Gastrocnemius medialis (tissue), 4 donors: Measurements from ENCODE around the gene EPB41L4B. TPM values are rescaled to one million over a fixed set of nuclear protein-coding genes. Genes with fewer than 3 reads are reported as not detected.

Experiments
- ATAC-seq, 2 donors: fragments of 150-250 bp; one replicate each; pipeline ENCODE4 v1.9.1; 2016
- DNase-seq, 2 donors: peaks; one replicate each; pipeline ENCODE4 v3.0.0-alpha.2; 2019
- H3K27ac ChIP-seq, 4 donors: fragments of 200-600 bp; sonication (generic); 1 replicate in 1 of 4; 2 replicates in 3 of 4; pipeline ENCODE4 v1.5.1; 2016 to 2018; ENCODE audit warnings: mild to moderate bottlenecking in 2 of 4, moderate library complexity in 1 of 4
- H3K27me3 ChIP-seq, 3 donors: fragments of 200-600 bp; sonication (generic) in 2 of 3; 1 replicate in 1 of 3; 2 replicates in 2 of 3; pipeline versions ENCODE4 v1.5.1 to v1.6.0; 2016 to 2019; ENCODE audit warnings: mild to moderate bottlenecking in 1 of 3, moderate library complexity in 1 of 3
- H3K36me3 ChIP-seq, 2 donors: fragments of 200-600 bp; sonication (generic) in 1 of 2; one replicate each; pipeline ENCODE4 v1.5.1; 2017 to 2018
- H3K4me1 ChIP-seq, 2 donors: fragments of 200-600 bp; sonication (generic) in 1 of 2; one replicate each; pipeline ENCODE4 v1.5.1; 2016 to 2017; ENCODE audit warnings: mild to moderate bottlenecking in 2 of 2
- H3K4me3 ChIP-seq, 4 donors: fragments of 200-600 bp; sonication (generic) in 3 of 4; 1 replicate in 1 of 4; 2 replicates in 3 of 4; pipeline ENCODE4 v1.5.1; 2016 to 2019; ENCODE audit warnings: mild to moderate bottlenecking in 2 of 4
- H3K9me3 ChIP-seq, 3 donors: fragments of 200-600 bp; sonication (generic) in 2 of 3; 1 replicate in 1 of 3; 2 replicates in 2 of 3; pipeline ENCODE4 v1.5.1; 2016 to 2019
- POLR2A ChIP-seq, 2 donors: fragments of 450-650 bp; IDR thresholded peaks; one replicate each; pipeline ENCODE4 v1.6.1; 2017; ENCODE audit warnings: antibody characterized with exemption in 2 of 2, mild to moderate bottlenecking in 2 of 2, moderate library complexity in 2 of 2
- in situ Hi-C, 4 donors: fragments of 200-750 bp; cut with MboI; loops; one replicate each; pipeline versions ENCODE4 v1.15.0 to v1.8.0; 2017; ENCODE audit warnings: low sequenced_read_pairs in 4 of 4
- intact Hi-C: fragments of 100-400 bp; cut with DNase I; formaldehyde crosslinking; loops from one replicate; pipeline ENCODE4 v1.15.1; 2023; ENCODE audit warnings: low total_unique reads
- total RNA-seq, 4 donors: library from RNA; depleted of rRNA; stranded (reverse); fragments of >200 nt; gene quantifications; one replicate each; pipeline versions ENCODE4 v1.1.0 to v1.2.3, GENCODE V29; 2016
- TF ChIP-seq, protein P1 (sequence below), 5 experiments: fragments of 450-650 bp in 3 of 5; fragments of 200-600 bp in 2 of 5; sonication (generic) in 2 of 5; IDR thresholded peaks in 4 of 5; conservative IDR thresholded peaks in 1 of 5; 1 replicate in 4 of 5; 2 replicates in 1 of 5; pipeline ENCODE4 v1.5.1; 2016 to 2019; ENCODE audit warnings: antibody characterized with exemption in 5 of 5, mild to moderate bottlenecking in 3 of 5, moderate library complexity in 3 of 5

EPB41L4B gene
- total RNA-seq, 4 donors from 2014 or later = 3.8 to 6.9 (median 6.1) TPM

DNA sequence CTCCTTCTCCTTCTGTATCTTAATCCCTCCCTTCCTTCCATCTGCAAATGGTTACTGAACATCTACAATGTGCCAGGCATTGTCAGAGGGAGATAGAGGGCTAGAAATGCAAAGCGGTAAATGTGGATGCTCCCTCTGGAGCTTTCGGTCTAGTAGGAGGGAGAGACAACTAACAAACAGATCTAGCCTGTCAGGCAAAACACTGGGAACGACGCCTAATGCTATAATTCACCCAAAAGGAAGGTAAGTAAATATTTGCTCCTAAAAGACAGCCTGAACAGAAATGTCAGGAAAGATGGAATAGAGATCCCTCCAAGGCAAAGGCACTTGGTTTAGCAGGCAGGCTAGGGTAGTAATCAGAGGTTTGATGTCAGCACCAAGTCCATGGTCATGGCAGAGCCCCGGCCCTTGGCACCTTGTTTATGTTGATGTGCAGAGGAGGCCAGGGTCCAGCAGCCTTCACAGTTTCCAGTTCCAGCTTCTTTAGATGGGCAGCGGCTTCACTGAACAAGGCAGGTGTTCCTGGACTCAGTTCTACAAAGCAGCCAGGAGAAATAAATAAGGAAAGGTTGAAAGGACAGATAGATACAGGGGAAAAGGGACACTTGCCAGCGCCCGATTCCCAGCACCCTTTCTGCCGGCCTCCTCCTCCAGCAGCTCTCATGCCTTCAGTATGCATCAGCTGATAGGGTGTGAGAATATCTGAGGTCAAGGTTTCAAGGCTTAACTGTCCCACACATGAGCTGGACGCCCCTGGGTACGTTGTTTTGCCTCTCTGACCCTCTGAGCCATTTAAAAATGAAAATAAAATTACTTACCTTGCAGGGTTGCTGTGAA is 107.4 kb downstream of the EPB41L4B start:
- no peaks in the 10 kb centered on the region for H3K4me1 ChIP-seq
- TF ChIP-seq, protein P1, sequence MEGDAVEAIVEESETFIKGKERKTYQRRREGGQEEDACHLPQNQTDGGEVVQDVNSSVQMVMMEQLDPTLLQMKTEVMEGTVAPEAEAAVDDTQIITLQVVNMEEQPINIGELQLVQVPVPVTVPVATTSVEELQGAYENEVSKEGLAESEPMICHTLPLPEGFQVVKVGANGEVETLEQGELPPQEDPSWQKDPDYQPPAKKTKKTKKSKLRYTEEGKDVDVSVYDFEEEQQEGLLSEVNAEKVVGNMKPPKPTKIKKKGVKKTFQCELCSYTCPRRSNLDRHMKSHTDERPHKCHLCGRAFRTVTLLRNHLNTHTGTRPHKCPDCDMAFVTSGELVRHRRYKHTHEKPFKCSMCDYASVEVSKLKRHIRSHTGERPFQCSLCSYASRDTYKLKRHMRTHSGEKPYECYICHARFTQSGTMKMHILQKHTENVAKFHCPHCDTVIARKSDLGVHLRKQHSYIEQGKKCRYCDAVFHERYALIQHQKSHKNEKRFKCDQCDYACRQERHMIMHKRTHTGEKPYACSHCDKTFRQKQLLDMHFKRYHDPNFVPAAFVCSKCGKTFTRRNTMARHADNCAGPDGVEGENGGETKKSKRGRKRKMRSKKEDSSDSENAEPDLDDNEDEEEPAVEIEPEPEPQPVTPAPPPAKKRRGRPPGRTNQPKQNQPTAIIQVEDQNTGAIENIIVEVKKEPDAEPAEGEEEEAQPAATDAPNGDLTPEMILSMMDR (IDR thresholded peaks at IDR 0.05 in 4 of 5, conservative IDR thresholded peaks at IDR 0.05 in 1 of 5) = no peak
- TF ChIP-seq POLR2A (IDR thresholded peaks at IDR 0.05) = no peak
- no peak for DNase-seq
- intact Hi-C loops = no loop called here
- no peaks in the 10 kb centered on the region for H3K9me3 ChIP-seq
- no peaks in the 10 kb centered on the region for H3K27me3 ChIP-seq
- H3K27ac ChIP-seq = no peak overlapping the region
- in situ Hi-C loops = no loop called here
- H3K4me3 ChIP-seq = no peak overlapping the region
- no peak for ATAC-seq
- H3K36me3 ChIP-seq = no peaks in the 10 kb centered on the region

DNA sequence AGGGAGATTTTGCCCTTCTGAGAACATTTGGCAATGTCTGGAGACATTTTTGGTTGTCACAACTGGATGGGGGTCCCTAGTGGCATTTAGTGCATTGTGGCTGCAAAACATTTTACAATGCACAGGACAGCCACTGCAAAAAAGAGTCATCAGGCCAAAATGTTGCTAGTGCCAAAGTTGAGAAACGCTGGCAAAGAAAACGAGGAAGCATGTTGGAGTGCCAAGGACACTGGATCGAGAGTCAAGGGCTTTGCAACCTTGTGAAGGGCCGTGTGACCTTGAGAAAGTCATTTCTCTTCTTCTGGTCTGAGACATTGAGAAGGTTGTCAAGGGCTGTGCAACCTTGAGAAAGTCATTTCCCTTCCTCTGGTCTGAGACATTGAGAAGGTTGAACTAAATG is 108.1 kb downstream of the EPB41L4B start:
- no peaks in the 10 kb centered on the region for H3K4me1 ChIP-seq
- TF ChIP-seq, protein P1 (IDR thresholded peaks at IDR 0.05 in 4 of 5, conservative IDR thresholded peaks at IDR 0.05 in 1 of 5) = no peak
- TF ChIP-seq POLR2A (IDR thresholded peaks at IDR 0.05) = no peak
- ATAC-seq = no peak

DNA sequence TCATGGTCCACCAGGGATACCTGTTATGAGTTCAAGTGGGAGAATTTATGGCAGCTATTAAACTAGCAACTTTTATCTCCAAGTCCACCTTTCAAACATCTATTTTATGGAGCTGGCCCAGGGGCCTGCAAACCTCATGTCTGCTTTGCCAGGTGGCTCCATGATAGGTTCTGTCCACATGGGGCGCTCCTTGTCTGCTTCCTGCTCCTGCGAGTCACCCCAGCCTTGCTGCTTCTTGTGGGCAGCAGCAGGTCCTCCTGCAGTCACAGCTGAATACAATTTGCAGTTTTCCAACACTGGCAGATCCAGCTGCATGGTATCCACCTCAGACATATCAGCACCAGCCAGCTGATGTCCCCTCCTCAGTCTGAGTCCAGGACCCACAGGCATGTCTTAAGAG is 114.2 kb downstream of the EPB41L4B start:
- no peaks in the 10 kb centered on the region for H3K27me3 ChIP-seq
- in situ Hi-C loops = no loop called here
- no peak overlapping the region for H3K4me3 ChIP-seq
- intact Hi-C loops = no loop called here
- H3K9me3 ChIP-seq = no peaks in the 10 kb centered on the region
- DNase-seq (no peak), ATAC-seq (no peak)
- TF ChIP-seq POLR2A (IDR thresholded peaks at IDR 0.05) = no peak
- TF ChIP-seq, protein P1 (IDR thresholded peaks at IDR 0.05 in 4 of 5, conservative IDR thresholded peaks at IDR 0.05 in 1 of 5) = no peak
- H3K27ac ChIP-seq = no peak overlapping the region
- H3K4me1 ChIP-seq = no peaks in the 10 kb centered on the region
- no peaks in the 10 kb centered on the region for H3K36me3 ChIP-seq

More for the DNA sequence above, 108.1 kb downstream of the EPB41L4B start:
- H3K36me3 ChIP-seq = no peaks in the 10 kb centered on the region
- no peak for DNase-seq
- H3K27me3 ChIP-seq = no peaks in the 10 kb centered on the region
- no peak overlapping the region for H3K4me3 ChIP-seq
- no peaks in the 10 kb centered on the region for H3K9me3 ChIP-seq
- in situ Hi-C loops (no loop called here), intact Hi-C loops (no loop called here)
- H3K27ac ChIP-seq = no peak overlapping the region

DNA sequence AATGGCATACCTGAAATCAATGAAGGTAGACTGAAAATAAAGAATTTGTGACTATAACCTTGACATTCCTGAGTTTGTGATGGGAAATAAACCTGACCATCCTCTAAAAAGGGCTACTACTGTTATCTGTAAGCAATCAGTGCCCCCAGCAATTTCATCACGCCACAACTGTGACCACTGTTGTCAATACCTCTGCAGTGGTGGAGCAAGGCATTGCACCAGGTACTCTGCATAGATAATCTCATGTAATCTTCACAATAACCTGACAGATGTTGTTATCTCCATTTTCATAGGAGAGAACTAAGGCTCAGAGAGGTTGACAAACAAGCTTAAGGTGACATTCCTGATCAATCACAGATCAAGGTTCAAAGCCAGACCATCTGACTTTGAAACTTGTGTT is 115.3 kb downstream of the EPB41L4B start:
- intact Hi-C loops = no loop called here
- DNase-seq (no peak), ATAC-seq (no peak)
- H3K9me3 ChIP-seq = no peaks in the 10 kb centered on the region
- in situ Hi-C loops = no loop called here
- no peaks in the 10 kb centered on the region for H3K36me3 ChIP-seq
- no peak for TF ChIP-seq POLR2A (IDR thresholded peaks at IDR 0.05)
- TF ChIP-seq, protein P1 (IDR thresholded peaks at IDR 0.05 in 4 of 5, conservative IDR thresholded peaks at IDR 0.05 in 1 of 5) = no peak
- H3K27ac ChIP-seq = no peak overlapping the region
- H3K4me3 ChIP-seq = no peak overlapping the region
- no peaks in the 10 kb centered on the region for H3K4me1 ChIP-seq
- no peaks in the 10 kb centered on the region for H3K27me3 ChIP-seq
